ENCODE measurements around the gene LRRC10B.

- TF ChIP-seq, protein P1, sequence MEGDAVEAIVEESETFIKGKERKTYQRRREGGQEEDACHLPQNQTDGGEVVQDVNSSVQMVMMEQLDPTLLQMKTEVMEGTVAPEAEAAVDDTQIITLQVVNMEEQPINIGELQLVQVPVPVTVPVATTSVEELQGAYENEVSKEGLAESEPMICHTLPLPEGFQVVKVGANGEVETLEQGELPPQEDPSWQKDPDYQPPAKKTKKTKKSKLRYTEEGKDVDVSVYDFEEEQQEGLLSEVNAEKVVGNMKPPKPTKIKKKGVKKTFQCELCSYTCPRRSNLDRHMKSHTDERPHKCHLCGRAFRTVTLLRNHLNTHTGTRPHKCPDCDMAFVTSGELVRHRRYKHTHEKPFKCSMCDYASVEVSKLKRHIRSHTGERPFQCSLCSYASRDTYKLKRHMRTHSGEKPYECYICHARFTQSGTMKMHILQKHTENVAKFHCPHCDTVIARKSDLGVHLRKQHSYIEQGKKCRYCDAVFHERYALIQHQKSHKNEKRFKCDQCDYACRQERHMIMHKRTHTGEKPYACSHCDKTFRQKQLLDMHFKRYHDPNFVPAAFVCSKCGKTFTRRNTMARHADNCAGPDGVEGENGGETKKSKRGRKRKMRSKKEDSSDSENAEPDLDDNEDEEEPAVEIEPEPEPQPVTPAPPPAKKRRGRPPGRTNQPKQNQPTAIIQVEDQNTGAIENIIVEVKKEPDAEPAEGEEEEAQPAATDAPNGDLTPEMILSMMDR (IDR thresholded peaks at IDR 0.05), result no peak
- TF ChIP-seq POLR2A (IDR thresholded peaks at IDR 0.05) (no peak), EP300 (IDR thresholded peaks at IDR 0.05) (no peak), POLR2AphosphoS5 (IDR thresholded peaks at IDR 0.05) (no peak)
Measured at GRCh38 chr11:61526956-61527731, 18.6 kb downstream of the LRRC10B start.

Measured in sigmoid colon (tissue), 4 donors.